CD4-positive, CD25-positive, alpha-beta regulatory T cell (primary cell): ENCODE results near the gene CDRT15L2. TPM values are rescaled to one million over a fixed set of nuclear protein-coding genes. Genes with fewer than 3 reads are reported as not detected.
"Not testable (repeated sequence)": the region's sequence is repeated elsewhere in the genome, so short reads cannot be mapped to it uniquely, and the experiment has no call there.

Experiments used
- ATAC-seq, 2 donors: fragments of 150-1000 bp; cut with Tn5 transposase; one replicate each; pipeline ENCODE4 v1.10.0; 2021; ENCODE audit warnings: low read depth in 2 of 2, moderate number of reproducible peaks in 2 of 2, moderate library complexity in 1 of 2
- DNase-seq, 3 donors: peaks; one replicate each; pipeline versions ENCODE4 v3.0.0 to v3.0.0-alpha.2; 2012 to 2022; ENCODE audit warnings: mixed read lengths in 1 of 3
- H3K27ac ChIP-seq: one replicate; pipeline ENCODE4 v1.7.0; 2013; ENCODE audit warnings: mild to moderate bottlenecking, low read length; ENCODE audit not compliant: insufficient read depth, poor library complexity, severe bottlenecking
- H3K27me3 ChIP-seq: one replicate; pipeline ENCODE4 v1.7.0; 2013; ENCODE audit warnings: low read length; ENCODE audit not compliant: control insufficient read depth, insufficient read depth
- H3K36me3 ChIP-seq: one replicate; pipeline ENCODE4 v1.7.0; 2013; ENCODE audit warnings: mild to moderate bottlenecking, low read length, moderate library complexity; ENCODE audit not compliant: control insufficient read depth, insufficient read depth
- H3K4me1 ChIP-seq: 2 replicates; pipeline ENCODE4 v1.7.0; 2013; ENCODE audit warnings: mild to moderate bottlenecking, low read length; ENCODE audit not compliant: insufficient read depth, control insufficient read depth, poor library complexity, severe bottlenecking
- H3K4me3 ChIP-seq: one replicate; pipeline ENCODE4 v1.7.0; 2013; ENCODE audit warnings: low read depth, mild to moderate bottlenecking, low read length, moderate library complexity
- H3K9me3 ChIP-seq, 2 experiments: 1 replicate in 1 of 2; 2 replicates in 1 of 2; pipeline ENCODE4 v1.7.0; 2013; ENCODE audit warnings: low read length in 2 of 2, mild to moderate bottlenecking in 1 of 2, moderate library complexity in 1 of 2; ENCODE audit not compliant: control insufficient read depth in 2 of 2
- H3K27ac Mint-ChIP-seq, 3 donors: one replicate each; pipeline ENCODE4 v1.8.0; 2020 to 2022; ENCODE audit warnings: mild to moderate bottlenecking in 3 of 3, mixed read lengths in 3 of 3, moderate library complexity in 2 of 3
- H3K27me3 Mint-ChIP-seq: one replicate; pipeline ENCODE4 v1.8.0; 2022; ENCODE audit warnings: mild to moderate bottlenecking, mixed read lengths
- H3K36me3 Mint-ChIP-seq: one replicate; pipeline ENCODE4 v1.8.0; 2020; ENCODE audit warnings: mixed read lengths
- H3K4me1 Mint-ChIP-seq, 4 donors: one replicate each; pipeline ENCODE4 v1.8.0; 2020 to 2022; ENCODE audit warnings: mixed read lengths in 4 of 4, mild to moderate bottlenecking in 1 of 4
- H3K4me3 Mint-ChIP-seq, 4 donors: one replicate each; pipeline ENCODE4 v1.8.0; 2020 to 2022; ENCODE audit warnings: mild to moderate bottlenecking in 4 of 4, mixed read lengths in 4 of 4, moderate library complexity in 3 of 4
- H3K9me3 Mint-ChIP-seq, 7 donors: one replicate each; pipeline ENCODE4 v1.8.0; 2020 to 2022; ENCODE audit warnings: mixed read lengths in 7 of 7, mild to moderate bottlenecking in 3 of 7, moderate library complexity in 2 of 7
- polyA plus RNA-seq, 4 donors: library from polyadenylated mRNA; unstranded; fragments of 300-500 nt; fragmentation: Illumina TruSeq; gene quantifications; one replicate each; pipeline ENCODE4 v1.2.3, GENCODE V29; 2021
- total RNA-seq: library from RNA; stranded (reverse); gene quantifications from one replicate; pipeline ENCODE4 v1.2.3, GENCODE V29; 2022

CDRT15L2 gene
- total and polyA plus RNA-seq, 5 donors from 2014 or later: not detected

DNA sequence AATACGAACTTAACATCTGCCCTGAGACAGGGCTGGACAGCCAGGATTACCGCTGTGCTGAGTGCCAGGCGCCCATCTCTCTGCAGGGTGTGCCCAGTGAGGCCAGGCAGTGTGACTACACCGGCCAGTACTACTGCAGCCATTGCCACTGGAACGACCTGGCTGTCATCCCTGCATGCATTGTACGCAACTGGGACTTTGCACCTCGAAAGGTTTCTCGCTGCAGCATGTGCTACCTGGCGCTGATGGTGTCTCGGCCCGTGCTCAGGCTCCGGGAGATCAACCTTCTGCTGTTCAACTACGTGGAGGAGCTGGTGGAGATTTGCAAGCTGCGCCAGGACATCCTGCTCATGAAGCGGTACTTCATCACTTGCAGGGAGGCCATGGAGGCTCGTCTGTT lies 33.7 kb downstream of the CDRT15L2 start:
- Histone ChIP-seq H3K27me3 (no peaks in the 10 kb centered on the region), H3K27ac (no peak overlapping the region)

DNA sequence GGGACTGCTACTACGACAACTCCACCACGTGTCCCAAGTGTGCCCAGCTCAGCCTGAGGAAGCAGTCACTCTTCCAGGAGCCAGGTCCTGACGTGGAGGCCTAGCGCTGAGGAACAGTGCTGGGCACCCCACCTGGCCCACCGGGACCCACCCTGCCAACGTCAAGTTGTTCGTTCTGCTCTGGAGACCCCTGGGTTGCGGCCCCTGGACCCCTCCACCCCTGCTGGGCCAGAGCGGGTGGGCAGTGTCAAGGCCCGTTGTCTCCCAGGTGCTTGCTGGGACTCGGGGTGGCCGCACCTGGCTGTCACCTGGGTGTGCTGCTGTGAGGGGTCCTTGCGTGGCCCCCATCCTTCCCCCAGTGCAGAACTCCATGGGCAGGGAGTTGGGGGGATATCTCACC lies 34.4 kb downstream of the CDRT15L2 start:
- no peaks in the 10 kb centered on the region for H3K36me3 ChIP-seq
- no peak overlapping the region for H3K27ac ChIP-seq
- no peak overlapping the region for H3K4me3 ChIP-seq
- H3K9me3 ChIP-seq: no peaks in the 10 kb centered on the region
- Mint-ChIP-seq H3K27ac (no peak overlapping the region), H3K9me3 (no peaks in the 10 kb centered on the region), H3K36me3 (no peaks in the 10 kb centered on the region), H3K4me3 (no peak overlapping the region), H3K4me1 (no peaks in the 10 kb centered on the region), H3K27me3 (no peaks in the 10 kb centered on the region)
- H3K4me1 ChIP-seq: no peaks in the 10 kb centered on the region
- ATAC-seq (no peak), DNase-seq (no peak)
- no peaks in the 10 kb centered on the region for H3K27me3 ChIP-seq

More for the DNA sequence above, 33.7 kb downstream of the CDRT15L2 start:
- Mint-ChIP-seq H3K36me3 (no peaks in the 10 kb centered on the region), H3K27ac (no peak overlapping the region), H3K4me1 (no peaks in the 10 kb centered on the region), H3K4me3 (no peak overlapping the region), H3K9me3 (no peaks in the 10 kb centered on the region), H3K27me3 (no peaks in the 10 kb centered on the region)
- H3K4me1 ChIP-seq: no peaks in the 10 kb centered on the region
- H3K9me3 ChIP-seq: no peaks in the 10 kb centered on the region
- no peak overlapping the region for H3K4me3 ChIP-seq
- ATAC-seq (no peak), DNase-seq (no peak)
- H3K36me3 ChIP-seq: no peaks in the 10 kb centered on the region

DNA sequence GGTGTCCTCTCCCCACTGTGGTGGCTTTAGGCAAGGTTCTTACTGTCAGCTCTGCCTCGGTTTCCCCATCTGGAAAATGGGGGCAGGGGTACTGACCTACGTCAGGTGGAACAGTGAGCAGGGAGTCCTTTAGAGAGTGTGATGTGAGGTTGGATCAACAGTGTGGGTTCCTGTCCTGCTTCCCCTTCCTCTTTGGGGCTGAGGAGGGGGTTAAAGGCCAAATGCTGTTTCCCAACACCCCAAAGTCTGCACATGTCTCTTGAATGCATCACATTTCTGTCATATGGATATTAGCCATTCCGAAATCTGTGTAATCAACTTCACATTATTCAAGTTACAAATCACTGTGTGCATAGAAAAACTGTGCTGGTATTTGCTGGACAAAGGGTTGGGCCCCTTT lies 35.9 kb downstream of the CDRT15L2 start:
- H3K9me3 ChIP-seq, H3K4me3 ChIP-seq, H3K27ac ChIP-seq, H3K27me3 Mint-ChIP-seq, H3K4me3 Mint-ChIP-seq, H3K4me1 Mint-ChIP-seq, DNase-seq, H3K27me3 ChIP-seq, H3K36me3 Mint-ChIP-seq, ATAC-seq, H3K27ac Mint-ChIP-seq, H3K9me3 Mint-ChIP-seq, H3K36me3 ChIP-seq, H3K4me1 ChIP-seq: not testable (repeated sequence)

Other genes starting within 250 kb of the CDRT15L2 start
- not detected for gene LGALS9B, start 112.2 kb upstream of the CDRT15L2 start, total RNA-seq
- gene LGALS9B, start 112.2 kb upstream of the CDRT15L2 start, polyA plus RNA-seq: under 1 TPM in 1 of 4 donors, not detected in 3; 0.16 TPM